Subcutaneous adipose tissue (tissue), 4 donors: ENCODE measurements around the gene GPR35. TPM values are rescaled to one million over a fixed set of nuclear protein-coding genes. Genes with fewer than 3 reads are reported as not detected.

ENCODE experiments used
- small RNA-seq: library from RNA; depleted of rRNA; stranded (forward); fragments of <200 nt; gene quantifications from one replicate; pipeline ENCODE3, GENCODE V24; 2016
- total RNA-seq, 4 donors: library from RNA; depleted of rRNA; stranded (reverse); fragments of >200 nt; gene quantifications; one replicate each; pipeline ENCODE4 v1.1.0, GENCODE V29; 2016
- TF ChIP-seq, protein P1 (sequence below): fragments of 450-650 bp; IDR thresholded peaks from one replicate; pipeline ENCODE4 v1.5.1; 2016; ENCODE audit warnings: low read depth, mild to moderate bottlenecking, control low read depth, antibody characterized with exemption, moderate library complexity

Gene GPR35
- total RNA-seq, 4 donors from 2014 or later = 0.44 to 3.9 (median 0.94) TPM; not detected in 1

- TF ChIP-seq, protein P1, sequence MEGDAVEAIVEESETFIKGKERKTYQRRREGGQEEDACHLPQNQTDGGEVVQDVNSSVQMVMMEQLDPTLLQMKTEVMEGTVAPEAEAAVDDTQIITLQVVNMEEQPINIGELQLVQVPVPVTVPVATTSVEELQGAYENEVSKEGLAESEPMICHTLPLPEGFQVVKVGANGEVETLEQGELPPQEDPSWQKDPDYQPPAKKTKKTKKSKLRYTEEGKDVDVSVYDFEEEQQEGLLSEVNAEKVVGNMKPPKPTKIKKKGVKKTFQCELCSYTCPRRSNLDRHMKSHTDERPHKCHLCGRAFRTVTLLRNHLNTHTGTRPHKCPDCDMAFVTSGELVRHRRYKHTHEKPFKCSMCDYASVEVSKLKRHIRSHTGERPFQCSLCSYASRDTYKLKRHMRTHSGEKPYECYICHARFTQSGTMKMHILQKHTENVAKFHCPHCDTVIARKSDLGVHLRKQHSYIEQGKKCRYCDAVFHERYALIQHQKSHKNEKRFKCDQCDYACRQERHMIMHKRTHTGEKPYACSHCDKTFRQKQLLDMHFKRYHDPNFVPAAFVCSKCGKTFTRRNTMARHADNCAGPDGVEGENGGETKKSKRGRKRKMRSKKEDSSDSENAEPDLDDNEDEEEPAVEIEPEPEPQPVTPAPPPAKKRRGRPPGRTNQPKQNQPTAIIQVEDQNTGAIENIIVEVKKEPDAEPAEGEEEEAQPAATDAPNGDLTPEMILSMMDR = no peak
Observed at GRCh38 chr2:240672701-240673190, 47.5 kb downstream of the GPR35 start.

Small RNAs within 50 kb of the gene (small RNA-seq; reads per million reads assigned to genes)
- gene AC011298.3 = not detected

Other genes starting within 250 kb of the GPR35 start
- gene GPC1, start 189.8 kb upstream of the GPR35 start, total RNA-seq = 10 to 100 TPM; 34.1 to 80.4 (median 53.3) TPM
- gene ANKMY1, start 67.5 kb upstream of the GPR35 start, total RNA-seq = 10 to 100 TPM; 11.7 to 30.5 (median 15.3) TPM
- gene DUSP28, start 65.1 kb upstream of the GPR35 start, total RNA-seq = 1 to 10 TPM; 2.8 to 7.2 (median 4.8) TPM
- gene RNPEPL1, start 57.0 kb upstream of the GPR35 start, total RNA-seq = 100 to 1,000 TPM in 1 of 4 donors, 10 to 100 TPM in 3; 65.4 to 212 (median 72.6) TPM
- 10 to 100 TPM; 13.4 to 33.3 (median 14.5) TPM for gene CAPN10, start 38.7 kb upstream of the GPR35 start, total RNA-seq
- not detected for gene AQP12B, start 57.4 kb downstream of the GPR35 start, total RNA-seq
- not detected for gene AQP12A, start 66.4 kb downstream of the GPR35 start, total RNA-seq
- not detected for gene KIF1A, start 194.7 kb downstream of the GPR35 start, total RNA-seq
- gene AGXT, start 243.3 kb downstream of the GPR35 start, total RNA-seq = under 1 TPM in 2 of 4 donors, not detected in 2; 0.33 to 0.75 TPM